GM23338 (cell line): ENCODE measurements around the gene OPRM1.

Source experiments
- CREB1 ChIP-seq: fragments of 250-450 bp; sonication (Bioruptor Pico); IDR thresholded peaks from 2 replicates; pipeline ENCODE4 v1.5.0; 2020; ENCODE audit warnings: low read depth, mild to moderate bottlenecking, moderate library complexity
- CTCF ChIP-seq, 2 experiments: fragments of 200-600 bp in 1 of 2; sonication (generic) in 1 of 2; conservative IDR thresholded peaks; 2 replicates each; pipeline versions ENCODE4 v1.5.1 to v1.6.1; 2016 to 2017; ENCODE audit warnings: antibody characterized with exemption in 2 of 2, low read depth in 2 of 2, mild to moderate bottlenecking in 2 of 2, moderate library complexity in 1 of 2
- ETS1 ChIP-seq: IDR thresholded peaks from 2 replicates; pipeline ENCODE4 v1.6.1; 2016; ENCODE audit warnings: antibody characterized with exemption
- EZH2 ChIP-seq: fragments of 200-600 bp; sonication (generic); IDR thresholded peaks from one replicate; pipeline ENCODE4 v1.8.0; 2017; ENCODE audit warnings: antibody characterized with exemption, mild to moderate bottlenecking, low read depth; ENCODE audit not compliant: unreplicated experiment
- EZH2phosphoT487 ChIP-seq: fragments of 200-600 bp; sonication (generic); IDR thresholded peaks from one replicate; pipeline ENCODE4 v1.8.1; 2018; ENCODE audit warnings: antibody characterized with exemption; ENCODE audit not compliant: unreplicated experiment
- JUNB ChIP-seq: IDR thresholded peaks from one replicate; pipeline ENCODE4 v1.6.1; 2016; ENCODE audit warnings: antibody characterized with exemption; ENCODE audit not compliant: unreplicated experiment
- NANOG ChIP-seq: IDR thresholded peaks from 2 replicates; pipeline ENCODE4 v1.6.1; 2016; ENCODE audit warnings: antibody characterized with exemption, borderline replicate concordance
- POLR2AphosphoS5 ChIP-seq: IDR thresholded peaks from 2 replicates; pipeline ENCODE4 v1.6.1; 2016; ENCODE audit warnings: antibody characterized with exemption, low read depth
- REST ChIP-seq: IDR thresholded peaks from one replicate; pipeline ENCODE4 v1.6.1; 2018; ENCODE audit warnings: antibody characterized with exemption; ENCODE audit not compliant: unreplicated experiment
- STAT1 ChIP-seq: IDR thresholded peaks from one replicate; pipeline ENCODE4 v1.6.1; 2016; ENCODE audit warnings: antibody characterized with exemption; ENCODE audit not compliant: unreplicated experiment
- ZNF114 ChIP-seq: fragments of 250-450 bp; sonication (Bioruptor Pico); IDR thresholded peaks from 2 replicates; pipeline ENCODE4 v1.5.0; 2020; ENCODE audit warnings: mild to moderate bottlenecking, moderate library complexity
- ZNF331 ChIP-seq: fragments of 250-450 bp; sonication (Bioruptor Pico); IDR thresholded peaks from 2 replicates; pipeline ENCODE4 v1.5.0; 2020; ENCODE audit warnings: low read depth, mild to moderate bottlenecking, moderate library complexity
- ZNF462 ChIP-seq: fragments of 250-450 bp; sonication (Bioruptor Pico); IDR thresholded peaks from 2 replicates; pipeline ENCODE4 v1.5.0; 2020; ENCODE audit warnings: mild to moderate bottlenecking, moderate library complexity

- TF ChIP-seq REST: no peak
- TF ChIP-seq CREB1 (CRISPR knock-in tag): no peak
- TF ChIP-seq ZNF331 (CRISPR knock-in tag): no peak
- no peak for TF ChIP-seq CTCF (conservative IDR thresholded peaks at IDR 0.05; ENCODE audit: low read depth in 2 of 2)
- no peak for TF ChIP-seq EZH2
- no peak for TF ChIP-seq POLR2AphosphoS5
- TF ChIP-seq EZH2phosphoT487: no peak
- TF ChIP-seq JUNB: no peak
- no peak for TF ChIP-seq ZNF114
- no peak for TF ChIP-seq NANOG
- TF ChIP-seq STAT1: no peak
- TF ChIP-seq ZNF462 (CRISPR knock-in tag): no peak
- no peak for TF ChIP-seq ETS1
These were observed 195.2 kb downstream of the OPRM1 start for GRCh38 chr6:154234019-154234772.
